GM21526 (cell line): Measurements from ENCODE around the gene AP1G2.

Experiments
- ATAC-seq: cut with Tn5 transposase; IDR thresholded peaks from one replicate; pipeline ENCODE4 v1.9.1; 2021; ENCODE audit warnings: moderate library complexity; ENCODE audit not compliant: unreplicated experiment, low FRiP score

Gene AP1G2

DNA sequence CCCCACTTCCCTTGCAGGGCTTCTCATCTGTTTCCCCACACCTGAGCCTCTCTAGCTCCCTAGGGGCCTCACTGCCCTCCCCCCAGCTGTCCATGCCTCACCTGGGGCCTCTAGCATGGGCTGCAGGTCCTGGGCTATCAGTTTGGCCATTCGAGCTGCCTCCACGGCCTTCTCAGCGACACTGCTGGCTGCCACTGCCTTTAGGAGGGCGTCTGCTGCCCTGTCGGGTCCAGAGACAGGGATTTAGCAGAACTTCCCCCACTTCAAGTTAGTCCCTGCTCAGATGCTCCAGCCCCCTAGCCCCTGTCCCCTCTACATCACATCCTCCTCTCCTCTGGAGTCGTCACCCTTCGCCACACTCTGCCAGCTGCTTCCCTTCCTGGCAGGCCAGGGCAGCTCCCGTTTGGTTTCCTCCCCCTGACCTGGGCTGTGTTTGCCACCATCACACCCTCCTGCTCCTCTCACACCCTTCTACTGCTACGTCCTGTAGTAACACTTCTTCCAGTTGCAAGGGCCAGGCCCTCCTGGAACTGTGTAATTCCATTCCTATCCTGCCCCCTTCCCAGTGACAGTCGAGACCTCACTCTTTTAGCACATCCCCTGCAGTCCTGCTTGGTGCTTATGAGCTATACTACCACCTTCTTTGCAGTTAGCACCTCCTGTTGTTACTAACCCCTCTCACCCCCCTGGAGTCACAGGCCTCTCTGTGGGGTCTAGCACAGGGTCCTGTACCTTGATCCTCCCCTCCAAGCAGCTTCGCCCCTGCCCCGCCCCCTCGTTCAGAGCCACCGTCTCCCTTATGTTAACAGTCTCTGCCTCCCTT, 4.3 kb upstream of the AP1G2 start:
- ATAC-seq: no peak

DNA sequence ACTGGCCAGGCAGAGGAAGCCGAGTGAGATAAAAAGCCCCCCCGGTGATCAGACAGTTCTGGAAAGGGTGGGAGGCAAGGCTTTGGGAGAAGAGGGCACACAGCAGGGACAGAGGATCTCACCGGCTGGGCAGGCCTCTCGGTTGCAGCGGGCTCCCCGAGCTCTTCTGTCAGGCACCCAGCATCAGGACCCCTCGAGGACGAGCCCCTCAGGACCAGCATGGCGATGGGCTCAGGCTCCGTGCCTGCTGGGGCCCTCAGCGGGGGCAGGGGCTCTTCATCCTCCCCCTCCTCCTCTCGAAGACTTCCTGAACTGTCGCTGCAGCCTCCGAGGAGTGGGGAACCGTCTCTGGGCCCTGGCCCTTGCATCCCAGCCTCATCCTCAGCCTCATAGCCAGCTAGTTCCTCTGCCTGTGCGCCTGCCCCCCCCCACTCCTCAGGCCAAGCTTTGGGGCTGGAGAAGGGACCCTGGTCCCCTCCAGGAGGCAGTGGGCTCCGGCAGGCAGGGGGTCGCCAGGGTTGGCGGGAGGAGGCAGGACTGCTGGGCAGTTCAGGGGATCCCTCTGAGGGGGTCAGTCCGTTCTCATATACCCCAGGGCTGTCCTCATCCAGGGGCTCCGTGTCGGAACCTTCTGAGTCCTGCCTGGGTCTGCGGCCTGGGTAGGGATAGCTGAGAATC, 3.4 kb upstream of the AP1G2 start:
- ATAC-seq: no peak

DNA sequence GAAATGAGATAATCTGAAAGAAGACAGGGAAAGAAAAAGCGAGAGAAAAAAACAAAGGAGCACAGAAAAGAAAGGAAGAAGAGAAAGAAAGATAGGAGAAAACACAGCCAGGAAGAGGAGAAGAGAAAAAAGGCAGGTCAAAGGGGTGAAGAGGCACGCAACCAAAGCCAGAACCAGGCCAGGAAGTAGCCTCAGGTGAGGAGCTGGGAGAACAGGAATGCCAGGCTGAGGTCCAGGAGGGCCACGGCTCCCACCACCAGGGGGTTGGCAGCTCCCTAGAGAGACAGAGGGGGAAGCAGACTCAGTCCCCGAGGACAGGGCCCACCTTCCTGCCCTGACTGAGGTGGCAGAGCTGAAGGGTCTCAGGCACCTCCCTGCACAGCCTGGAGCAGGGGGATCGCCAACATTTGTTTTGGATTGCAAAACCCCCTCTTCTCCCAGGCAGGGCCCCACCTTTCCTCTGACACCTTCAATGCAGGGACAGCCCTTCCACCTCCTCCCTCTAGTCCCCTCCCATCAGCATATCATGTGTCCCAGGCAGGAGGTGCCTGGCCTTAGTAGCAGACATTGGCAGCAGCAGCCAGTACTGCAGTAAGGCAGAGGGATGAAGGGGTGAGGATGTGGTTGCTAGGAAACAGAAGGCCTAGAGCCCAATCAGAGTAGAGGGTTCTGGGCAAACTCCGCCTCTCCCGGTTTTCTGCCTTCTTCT, 2.0 kb upstream of the AP1G2 start:
- ATAC-seq: no peak

DNA sequence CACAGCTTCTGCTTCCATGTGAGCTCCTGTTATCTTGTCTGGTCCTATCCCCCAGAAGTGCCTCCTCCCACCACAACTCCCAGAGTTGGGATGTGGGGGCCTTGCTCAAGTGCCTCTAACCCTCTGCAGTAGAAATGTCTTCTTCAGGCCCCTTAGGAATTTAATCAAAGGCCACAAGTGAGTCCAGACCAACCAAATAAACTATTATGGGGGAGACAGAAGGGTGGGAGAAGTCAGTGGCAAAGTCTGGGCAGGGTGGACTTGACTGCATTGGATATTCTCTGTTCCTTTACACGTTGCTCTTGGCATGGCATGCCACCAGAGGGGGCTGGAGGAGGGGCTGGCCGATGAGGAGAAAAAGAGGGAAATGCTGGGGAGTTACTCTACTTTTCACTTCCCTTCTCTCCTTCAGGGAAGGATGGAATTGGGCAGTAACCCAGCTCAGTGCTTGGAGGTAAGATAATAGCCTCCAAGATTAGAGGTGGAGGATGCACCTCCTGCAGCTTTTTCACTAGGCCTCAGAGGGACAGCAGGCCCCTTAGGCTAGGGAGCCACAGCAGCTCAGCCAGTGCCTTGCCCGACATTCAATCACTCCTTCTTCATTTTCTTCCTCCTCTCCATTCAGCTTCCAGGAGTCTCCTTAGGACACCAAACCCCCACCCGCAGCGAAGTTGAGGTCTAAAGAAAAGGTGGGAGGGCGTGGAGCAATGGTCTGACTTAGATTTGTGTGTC, 1.2 kb upstream of the AP1G2 start:
- ATAC-seq: no peak

DNA sequence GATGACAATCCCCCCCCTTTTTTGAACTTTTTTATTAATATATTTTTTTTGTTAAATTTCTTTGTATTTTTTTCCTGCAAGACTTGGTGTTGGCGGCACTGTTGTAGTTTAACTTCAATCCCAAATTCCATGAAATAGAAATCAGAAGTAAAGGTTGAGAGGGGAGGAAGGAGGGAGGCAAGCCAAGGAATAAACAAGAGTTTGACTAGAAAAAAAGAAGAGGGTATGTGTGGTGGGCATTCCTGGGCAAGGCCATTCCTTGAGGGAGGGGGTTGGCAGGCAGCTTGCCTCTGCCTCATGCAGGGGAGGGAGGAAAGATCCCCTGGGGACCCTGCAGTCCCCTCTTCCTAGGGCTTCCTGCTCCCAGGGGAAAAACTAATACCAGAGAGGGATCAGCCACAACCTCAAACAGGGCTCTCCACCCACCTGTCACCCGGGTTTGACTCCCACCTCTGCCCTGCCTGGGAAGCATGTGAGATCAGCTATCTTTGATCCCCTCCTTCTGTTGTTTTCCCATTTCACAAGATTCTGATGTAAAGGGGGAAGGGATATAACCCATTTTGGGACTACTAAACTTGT, 519 bp upstream of the AP1G2 start:
- no peak for ATAC-seq

DNA sequence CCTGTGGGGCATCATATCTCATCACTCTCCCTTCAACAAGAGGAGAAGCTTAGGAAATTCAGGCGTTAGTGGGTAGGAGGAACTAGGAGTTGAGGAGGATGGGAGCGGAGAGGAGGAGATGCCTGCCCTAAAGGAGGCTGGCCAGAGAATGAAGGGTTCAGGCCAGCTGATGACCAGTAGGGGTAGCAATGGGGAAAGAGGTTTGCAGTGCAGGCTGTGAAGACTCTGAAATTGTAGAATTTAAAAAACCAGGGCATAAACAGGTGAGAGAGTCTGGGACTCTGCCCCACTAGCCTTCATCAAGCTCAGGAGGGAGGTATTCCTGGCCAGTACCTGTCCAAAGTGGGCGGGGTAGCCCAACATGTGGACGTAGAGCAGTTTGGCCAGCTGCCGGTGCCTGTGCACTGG, 809 bp downstream of the AP1G2 start:
- no peak for ATAC-seq

DNA sequence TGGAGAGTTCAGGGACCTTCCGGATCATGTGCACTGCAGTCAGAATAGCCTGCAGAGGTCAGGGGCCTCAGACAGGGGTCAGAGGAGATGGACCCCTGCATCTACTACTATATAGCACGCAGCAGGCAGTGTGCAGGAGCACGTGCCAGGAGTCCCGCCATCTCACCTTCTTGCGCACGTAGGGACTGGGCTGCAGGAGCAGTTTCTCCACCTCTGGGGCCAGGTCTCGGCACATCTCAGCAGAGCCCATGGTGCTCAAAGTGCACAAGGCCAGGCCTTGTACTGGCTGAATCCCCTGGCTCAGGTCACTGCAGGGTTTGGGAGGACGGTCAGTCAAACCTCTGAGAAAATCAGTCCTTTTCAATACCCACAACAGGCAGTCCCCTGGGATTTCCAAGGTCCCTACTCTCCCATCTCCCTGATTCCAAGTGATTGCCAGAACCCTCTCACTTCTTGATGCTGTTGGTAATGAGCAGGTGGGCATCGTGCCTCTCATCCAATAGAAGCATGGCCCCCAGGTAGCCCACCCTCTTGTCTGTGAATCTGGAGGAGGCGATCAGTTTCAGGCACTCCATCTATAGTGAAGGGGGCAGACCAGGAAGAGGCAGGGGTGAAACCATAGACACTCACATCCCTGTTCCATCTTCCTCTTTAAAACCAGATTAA, 1.3 kb downstream of the AP1G2 start:
- ATAC-seq: no peak

DNA sequence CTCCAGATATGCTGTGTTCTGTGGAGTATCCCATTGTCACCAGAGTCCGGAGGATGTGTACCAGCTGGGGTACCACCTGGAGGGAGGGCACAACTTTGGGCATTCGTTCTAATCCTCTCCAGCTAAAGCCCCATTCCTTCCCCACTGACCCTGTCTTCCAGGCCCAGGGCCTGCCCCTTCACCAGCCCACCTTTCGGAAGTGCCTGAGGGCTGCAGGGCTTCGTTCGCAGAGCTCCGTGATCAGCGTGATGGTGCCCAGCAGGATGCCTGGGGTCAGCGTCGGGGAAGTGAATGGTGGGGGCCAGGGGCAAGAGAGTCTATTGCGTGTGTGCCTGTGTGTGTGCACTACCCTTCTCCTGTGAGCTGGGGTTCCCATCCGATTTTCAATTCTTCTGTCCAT, 2.0 kb downstream of the AP1G2 start:
- no peak for ATAC-seq

DNA sequence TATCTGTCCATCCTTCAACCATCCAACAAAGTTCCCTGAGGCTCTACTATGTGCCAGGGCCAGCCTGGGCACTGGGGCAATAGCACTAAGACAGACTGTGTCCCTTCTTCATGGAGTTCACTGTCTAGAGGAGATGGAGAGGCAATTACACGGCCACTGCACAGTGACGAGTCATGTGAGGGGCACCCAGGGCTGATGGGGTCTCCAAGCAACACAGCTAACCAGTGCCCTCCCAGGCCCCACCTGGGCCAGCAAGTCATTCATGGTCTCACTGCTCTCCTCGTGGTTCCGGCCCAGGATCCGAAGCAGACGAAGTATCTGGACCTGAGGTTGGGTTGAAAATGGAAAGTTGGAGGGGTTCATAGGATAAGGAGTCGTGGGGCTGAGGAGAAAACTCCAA, 2.7 kb downstream of the AP1G2 start:
- ATAC-seq: no peak

DNA sequence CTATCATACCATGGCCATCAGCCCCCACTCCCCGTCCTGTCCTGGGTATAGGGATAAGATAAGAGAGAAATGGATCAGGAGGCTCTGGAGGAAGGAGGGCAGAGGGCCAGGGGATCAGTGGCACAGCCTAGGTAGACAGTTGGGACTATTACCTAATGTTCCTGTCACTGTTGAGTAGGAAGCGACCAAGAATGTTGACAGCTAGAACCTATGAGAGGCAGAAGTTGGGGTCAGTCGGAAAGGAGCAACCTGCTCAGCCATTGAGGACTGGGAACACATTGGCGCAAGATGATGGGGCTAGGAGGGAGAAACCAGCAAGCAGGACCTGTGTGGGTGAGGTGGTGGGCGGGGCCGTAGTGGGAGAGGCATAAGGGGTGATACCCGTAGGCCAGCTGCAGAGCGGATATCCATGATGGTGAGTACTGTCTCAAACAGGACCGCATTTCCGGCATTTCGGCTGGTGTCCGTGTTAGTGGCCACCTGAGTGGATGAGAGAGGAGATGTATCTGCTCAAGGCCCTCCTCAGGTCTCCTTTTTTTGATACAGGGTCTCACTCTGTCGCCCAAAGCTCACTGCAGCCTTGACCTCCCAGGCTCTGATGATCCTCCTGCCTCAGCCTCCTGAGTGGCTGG, 3.3 kb downstream of the AP1G2 start:
- ATAC-seq: no peak

DNA sequence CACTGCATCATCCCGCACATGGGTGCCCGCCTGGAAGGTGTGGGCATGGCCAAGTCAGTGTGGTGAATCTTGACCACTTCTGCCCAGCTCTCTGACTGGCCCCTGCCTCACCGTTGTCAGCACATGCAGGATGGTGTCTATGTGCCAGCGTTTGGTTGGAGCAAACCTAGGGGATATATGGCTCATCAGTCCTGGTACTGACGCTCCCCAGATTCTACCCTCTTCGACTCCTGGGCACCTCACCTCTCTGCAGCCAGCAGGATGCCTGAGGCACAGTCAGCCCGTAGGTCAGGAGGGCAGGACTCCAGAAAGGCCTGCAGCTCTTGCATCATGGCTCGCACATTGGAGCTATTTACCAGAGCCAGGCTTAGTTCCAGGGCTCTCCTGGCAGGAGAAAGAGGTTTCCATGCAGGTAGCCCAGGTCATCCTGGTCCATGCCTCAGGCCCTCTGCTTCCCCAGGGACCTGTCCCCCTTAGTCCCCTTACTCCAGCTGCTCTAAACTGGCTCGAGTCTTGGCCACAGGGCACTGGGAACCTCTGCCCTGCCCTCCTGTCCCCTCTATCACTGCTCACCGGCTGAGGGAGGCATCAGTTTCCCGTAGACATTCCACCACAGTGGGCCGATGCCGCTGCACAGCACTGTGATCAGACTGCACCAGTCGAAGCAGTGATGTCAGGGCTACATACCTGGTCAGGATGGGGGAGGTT, 4.0 kb downstream of the AP1G2 start:
- no peak for ATAC-seq

DNA sequence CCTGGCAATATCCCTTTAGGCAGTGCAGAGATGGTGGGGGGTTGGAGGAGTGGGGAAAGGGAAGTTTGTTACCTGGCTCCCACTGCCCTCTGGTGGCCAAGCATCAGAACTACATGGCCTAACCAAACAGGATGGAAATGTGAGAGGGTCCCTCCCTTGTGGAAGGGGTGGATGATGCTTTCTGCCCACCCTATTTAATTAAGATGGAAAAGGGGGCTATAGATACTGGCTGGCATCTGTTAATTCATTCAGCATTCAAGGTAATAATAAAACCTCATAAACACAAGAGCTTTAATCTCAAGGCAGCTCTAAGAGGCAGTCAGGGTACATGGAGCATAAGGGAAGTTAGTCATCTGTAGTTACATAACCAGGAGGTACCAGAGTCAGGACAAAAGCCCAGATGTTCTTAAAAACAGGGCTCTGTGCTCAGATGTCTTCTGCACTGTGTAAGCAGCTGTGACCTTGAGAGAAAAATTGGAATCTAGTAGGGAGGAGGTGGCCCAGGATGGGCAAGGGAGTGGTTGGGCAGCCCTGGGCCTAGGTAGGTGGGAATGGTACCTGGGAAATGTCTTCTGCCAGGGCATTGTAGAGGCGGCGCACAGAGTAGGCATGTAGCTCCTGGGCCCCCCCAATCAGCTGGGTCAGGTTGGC, 4.6 kb downstream of the AP1G2 start:
- ATAC-seq: no peak

DNA sequence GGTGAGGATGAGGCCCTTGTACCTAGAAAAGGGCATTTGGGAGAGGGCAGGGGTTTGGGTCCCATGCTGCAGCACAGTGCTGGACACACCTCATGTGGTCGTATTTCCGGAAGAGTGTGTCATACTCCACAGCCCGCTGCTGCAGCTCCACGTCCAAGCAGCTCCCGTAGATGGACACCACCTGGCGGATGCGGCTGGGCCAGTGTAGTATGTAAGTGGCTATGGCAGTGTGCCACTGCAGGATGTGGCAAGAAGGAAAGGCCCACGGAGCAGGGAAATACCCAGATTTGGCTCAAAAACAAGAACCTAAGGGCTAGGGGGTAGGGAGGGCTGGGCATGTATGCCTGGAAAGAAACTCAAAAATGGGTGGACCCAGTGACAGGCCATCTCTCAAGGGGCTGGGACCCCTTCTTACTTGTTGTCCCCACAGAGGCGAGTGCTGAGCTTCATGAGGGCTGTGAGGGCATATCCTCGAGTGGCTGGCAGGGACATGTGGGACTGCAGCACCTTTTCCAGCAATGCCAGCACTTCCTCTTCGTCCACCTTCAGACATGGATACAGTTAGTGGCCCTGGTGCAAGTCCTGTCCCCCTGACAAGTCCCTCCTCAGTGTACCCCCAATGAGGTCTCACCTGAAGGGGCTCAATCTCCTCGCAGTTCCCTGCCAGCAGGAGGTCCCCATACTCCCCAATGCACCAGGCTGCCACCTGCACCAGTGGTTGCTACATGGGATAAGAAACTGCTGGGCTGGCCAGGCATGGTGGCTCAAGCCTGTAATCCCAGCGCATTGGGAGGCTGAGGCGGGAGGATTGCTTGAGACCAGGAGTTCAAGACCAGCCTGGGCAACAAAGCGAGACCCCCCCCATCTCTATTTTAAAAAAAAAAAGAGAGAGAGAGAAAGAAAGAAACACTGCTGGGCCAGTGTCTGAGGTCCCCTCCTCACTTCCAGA, 5.4 kb downstream of the AP1G2 start:
- no peak for ATAC-seq

DNA sequence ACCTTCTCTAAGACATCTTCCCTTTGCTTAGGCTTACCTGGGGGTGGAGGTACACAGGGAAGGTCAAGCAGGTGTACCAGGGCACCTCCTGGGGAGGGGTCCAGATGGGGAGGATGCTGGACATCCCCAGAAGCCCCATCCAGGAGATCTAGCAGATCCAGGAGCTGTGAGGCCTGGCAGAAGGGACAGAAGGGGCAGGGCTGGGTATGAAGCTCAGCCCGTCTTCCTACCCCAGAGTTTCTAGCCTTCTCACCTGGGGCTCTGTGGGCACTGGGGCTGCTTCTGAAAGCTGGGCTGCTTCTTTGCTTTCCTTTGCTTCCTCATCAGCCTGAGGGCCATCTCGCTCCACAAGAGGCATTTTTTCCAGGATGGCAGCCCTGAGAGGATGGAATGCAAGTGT, 6.3 kb downstream of the AP1G2 start:
- no peak for ATAC-seq

DNA sequence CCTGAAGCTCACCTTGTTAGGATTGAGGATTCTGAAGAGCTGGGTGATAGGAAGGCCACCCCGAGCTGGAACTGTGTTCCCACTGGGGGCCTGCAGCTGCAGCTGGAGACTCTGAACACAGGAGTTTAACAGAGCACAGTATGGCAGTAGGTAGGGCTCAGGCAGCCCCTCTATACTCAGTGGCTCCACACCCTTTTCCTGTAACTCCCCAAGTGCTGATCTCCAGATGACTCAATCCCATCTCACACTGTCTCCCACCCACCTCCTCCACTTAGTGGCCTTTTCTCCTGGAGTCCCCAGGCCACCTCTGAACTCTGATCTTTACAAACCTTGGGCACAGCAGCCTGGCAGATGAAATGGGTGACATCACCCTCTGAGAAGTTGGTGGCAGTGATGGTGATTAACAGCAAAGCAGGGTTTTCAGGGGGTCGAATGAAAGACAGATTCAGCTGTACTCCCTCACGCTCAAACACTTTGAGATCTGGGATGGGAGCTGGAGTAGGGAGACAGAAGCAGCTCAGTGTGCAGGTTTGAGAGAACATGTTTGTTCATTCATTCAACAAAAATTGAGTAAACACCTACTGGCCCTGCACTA, 7.6 kb downstream of the AP1G2 start:
- ATAC-seq: no peak

DNA sequence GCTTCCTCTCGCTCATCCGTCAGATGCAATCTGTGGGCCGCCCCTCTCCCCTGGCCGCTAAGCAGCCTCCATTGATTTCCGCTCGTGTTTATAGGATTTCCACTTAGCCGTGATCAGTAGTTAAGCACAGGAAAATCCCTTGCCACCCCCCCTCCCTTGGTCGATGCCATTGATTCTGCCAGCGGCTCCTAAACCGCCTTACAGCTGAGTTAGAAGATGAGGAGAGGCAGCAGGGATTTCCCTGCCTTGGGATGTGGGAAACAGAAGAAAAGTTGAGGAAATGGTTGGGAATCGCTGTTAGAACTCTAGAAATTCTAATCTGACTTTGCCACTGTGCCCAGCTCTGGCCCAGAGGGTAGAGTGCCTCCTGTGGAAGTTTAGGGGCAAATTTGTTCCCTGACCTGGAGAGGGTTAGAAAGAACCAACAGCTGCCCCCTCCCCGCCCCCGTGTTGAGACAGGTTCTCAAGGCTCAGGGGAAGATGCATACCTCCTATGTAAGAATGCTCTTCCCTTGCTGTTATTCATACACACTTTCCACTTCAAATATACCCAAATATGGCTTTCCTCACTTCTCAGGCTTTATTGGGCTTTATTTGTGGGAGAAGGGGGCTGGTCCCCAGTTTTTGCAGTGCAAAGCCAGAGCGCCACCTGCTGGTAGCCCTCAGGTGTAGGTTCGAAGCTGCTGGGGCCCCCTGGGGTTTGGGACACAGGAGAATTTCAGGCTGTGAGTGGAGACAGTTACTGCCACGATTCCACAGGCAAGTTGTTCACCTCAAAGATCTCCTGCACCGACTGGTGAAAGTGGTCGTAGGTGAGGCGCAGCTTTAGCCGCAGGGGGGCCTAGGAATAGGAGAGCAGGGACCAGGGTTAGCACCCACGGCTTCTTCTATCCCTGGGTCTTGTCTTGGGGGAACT, 8.3 kb downstream of the AP1G2 start:
- ATAC-seq: no peak
